HPDE6-E6E7 (cell line): ENCODE data around the gene PODXL2.
"Not testable (repeated sequence)": the region's sequence is repeated elsewhere in the genome, so short reads cannot be mapped to it uniquely, and the experiment has no call there.

ENCODE experiments used
- DNase-seq: peaks from one replicate; pipeline ENCODE4 v3.0.0; 2011; ENCODE audit warnings: missing footprints; ENCODE audit errors: extremely low spot score

PODXL2 gene

GRCh38 chr3:127604546-127605165, 24.3 kb upstream of the PODXL2 start:
- no peak for DNase-seq

DNA sequence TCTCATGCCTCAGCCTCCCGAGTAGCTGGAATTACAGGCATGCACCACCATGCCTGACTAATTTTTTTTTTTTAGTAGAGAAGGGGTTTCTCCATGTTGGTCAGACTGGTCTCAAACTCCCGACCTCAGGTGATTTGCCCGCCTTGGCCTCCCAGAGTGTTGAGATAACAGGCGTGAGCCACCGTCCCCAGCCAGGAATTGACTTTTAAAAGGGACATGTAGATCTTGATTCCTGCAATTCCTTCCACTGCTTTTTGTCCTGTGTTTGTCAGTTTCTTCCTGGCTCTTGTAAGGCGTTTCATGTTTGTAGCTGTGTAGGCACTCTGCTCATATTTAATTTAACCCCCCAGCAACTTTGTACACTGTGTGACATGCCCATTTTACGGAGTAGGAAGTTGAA, 23.4 kb upstream of the PODXL2 start:
- not testable (repeated sequence) for DNase-seq

DNA sequence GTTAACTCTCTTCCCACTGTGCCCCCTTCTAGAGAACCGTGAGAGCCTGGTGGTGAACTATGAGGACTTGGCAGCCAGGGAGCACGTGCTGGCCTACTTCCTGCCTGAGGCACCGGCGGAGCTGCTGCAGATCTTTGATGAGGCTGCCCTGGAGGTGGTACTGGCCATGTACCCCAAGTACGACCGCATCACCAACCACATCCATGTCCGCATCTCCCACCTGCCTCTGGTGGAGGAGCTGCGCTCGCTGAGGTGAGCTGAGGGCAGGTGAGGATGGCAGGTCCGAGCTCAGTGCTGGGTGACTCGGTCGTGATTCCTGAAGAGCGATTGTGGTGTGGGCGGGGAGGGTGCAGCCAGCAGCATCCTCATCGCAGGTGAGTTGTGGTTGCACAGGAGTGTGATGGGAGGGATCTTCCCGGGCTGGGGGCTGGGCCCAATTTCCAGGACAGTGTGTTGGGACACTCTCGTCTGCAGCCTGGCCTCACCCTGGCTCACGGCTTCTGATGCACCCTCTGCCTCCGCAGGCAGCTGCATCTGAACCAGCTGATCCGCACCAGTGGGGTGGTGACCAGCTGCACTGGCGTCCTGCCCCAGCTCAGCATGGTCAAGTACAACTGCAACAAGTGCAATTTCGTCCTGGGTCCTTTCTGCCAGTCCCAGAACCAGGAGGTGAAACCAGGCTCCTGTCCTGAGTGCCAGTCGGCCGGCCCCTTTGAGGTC, 22.7 kb upstream of the PODXL2 start:
- DNase-seq = no peak

DNA sequence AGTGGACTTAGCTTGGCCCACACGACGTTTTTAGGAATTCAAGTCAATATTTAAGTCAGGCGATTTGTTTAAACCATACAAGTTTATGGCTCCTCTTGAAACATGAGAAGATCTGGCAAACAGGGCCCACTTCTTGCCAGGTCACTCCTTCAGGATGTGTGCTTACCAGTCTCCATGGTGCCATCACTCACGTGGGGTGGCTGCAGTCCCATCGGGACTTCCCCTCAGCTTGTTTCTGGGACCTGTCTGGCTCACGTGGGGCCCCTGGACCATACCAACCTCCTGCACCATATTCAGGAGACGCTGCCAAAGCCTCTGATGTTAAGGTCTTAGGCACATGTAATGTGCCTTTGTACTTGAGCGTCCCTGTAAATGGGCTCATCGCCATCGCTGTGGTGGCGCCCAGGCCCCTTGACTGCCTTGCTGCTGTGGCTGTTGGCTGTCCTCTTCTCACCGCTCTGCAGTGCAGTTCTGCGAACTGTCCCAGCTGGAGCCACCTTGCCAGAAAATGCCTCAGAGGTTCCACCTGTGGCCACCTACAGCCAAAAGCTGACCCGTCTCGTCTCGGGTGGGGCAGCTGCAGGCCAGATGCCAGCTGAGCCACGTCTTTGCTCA, 21.9 kb upstream of the PODXL2 start:
- no peak for DNase-seq

DNA sequence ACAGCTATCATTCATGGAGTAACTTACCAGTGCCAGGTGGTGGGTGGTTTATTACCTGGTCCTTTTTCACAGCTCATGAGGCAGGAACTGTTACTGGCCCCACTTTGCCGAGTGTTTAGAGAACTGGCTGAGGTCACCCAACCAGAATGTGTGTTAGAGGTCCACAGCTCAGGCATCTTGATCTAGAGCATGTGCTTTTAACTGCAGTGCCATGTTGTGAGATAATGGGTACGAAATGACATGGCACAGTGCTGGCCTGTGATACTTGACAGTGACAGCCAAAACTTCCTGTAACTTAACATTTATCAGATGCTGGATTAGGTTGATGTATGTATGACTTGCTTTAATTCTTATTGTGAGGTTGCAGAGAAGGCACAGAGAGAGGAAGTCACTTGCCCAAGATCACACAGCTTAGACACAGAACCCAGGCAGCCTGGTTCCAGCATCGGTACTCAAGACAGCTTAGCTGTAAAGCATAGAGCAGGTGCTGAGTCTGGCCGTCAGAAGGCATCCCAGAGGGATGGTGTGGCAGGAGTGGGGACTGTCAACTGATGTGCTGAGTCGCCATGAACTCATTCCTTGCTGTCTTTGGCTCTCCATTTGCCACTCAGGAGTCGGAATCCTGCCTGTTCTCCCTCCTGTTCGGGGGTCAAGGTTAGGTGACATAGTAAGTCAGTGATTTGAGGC, 21.2 kb upstream of the PODXL2 start:
- DNase-seq = no peak

GRCh38 chr3:127608362-127608718, 20.6 kb upstream of the PODXL2 start:
- no peak for DNase-seq

GRCh38 chr3:127610105-127610504, 18.9 kb upstream of the PODXL2 start:
- no peak for DNase-seq

- DNase-seq = no peak
Observed at GRCh38 chr3:127611251-127611650, 17.7 kb upstream of the PODXL2 start.

DNA sequence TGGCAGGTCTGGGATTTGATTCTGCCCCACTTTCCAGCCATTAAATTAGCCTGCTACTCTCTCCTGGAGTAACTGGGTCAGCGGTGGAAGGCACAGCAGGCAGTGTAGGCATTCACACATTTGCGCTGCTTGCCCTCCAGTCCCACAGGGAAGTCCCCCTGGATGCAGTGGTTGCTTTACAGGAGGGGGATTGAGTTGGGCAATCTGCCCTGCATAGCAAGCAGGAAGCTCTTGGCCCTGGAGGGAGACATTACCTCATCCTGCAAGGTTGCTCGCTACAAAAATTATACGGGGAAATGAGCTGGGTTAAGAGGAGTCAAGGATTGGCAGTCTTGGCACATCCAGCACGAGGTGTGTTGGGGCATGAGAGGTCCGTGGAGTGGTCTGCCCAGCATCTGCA, 16.0 kb upstream of the PODXL2 start:
- DNase-seq = no peak

GRCh38 chr3:127613406-127613805, 15.6 kb upstream of the PODXL2 start:
- DNase-seq = no peak

- no peak for DNase-seq
Observed at GRCh38 chr3:127614928-127615589, 13.9 kb upstream of the PODXL2 start.

GRCh38 chr3:127615631-127616305, 13.2 kb upstream of the PODXL2 start:
- DNase-seq = no peak

- no peak for DNase-seq
Observed at GRCh38 chr3:127616836-127617605, 12.0 kb upstream of the PODXL2 start.

- DNase-seq = no peak
Observed at GRCh38 chr3:127618891-127619290, 10.1 kb upstream of the PODXL2 start.

GRCh38 chr3:127620637-127621375, 8.2 kb upstream of the PODXL2 start:
- DNase-seq = no peak

- DNase-seq = no peak
Observed at GRCh38 chr3:127622031-127622430, 7.0 kb upstream of the PODXL2 start.

GRCh38 chr3:127622772-127623576, 6.0 kb upstream of the PODXL2 start:
- DNase-seq = no peak

DNA sequence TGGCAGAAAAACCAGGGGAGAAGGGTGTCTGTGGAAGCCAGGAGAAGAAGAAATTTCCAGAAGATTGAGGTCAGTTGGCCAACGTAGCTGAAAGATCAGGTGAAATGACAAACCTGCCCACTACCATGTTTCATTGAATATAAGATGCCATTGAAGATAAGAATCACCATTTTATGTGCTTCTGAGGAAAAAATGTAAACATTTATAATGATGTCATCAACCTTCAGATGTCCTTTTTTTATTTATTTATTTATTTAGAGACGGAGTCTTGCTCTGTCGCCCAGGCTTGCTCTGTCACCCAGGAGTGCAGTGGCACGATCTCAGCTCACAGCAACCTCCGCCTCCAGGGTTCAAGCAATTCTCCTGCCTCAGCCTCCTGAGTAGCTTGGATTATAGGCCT, 4.9 kb upstream of the PODXL2 start:
- no peak for DNase-seq

- DNase-seq = no peak
Observed at GRCh38 chr3:127625821-127626220, 3.2 kb upstream of the PODXL2 start.
